IMR-90 (cell line): Measurements from ENCODE around the gene SEMA5A. TPM values are rescaled to one million over a fixed set of nuclear protein-coding genes. Genes with fewer than 3 reads are reported as not detected.

ENCODE experiments used
- ATAC-seq: fragments of 200-7000 bp; cut with Tn5 transposase; 2 replicates; pipeline ENCODE4 v1.9.1; 2020; ENCODE audit warnings: low read depth, mild to moderate bottlenecking, moderate library complexity
- BruUV-seq: library from RNA; stranded (reverse); fragments of 400-500 nt; replicated peaks from 2 replicates; lab custom pipeline; 2021; lab: Mats Ljungman, UMichigan
- CTCF ChIA-PET: fragments of 300-600 bp; formaldehyde crosslinking; extraction: SDS; loops from one replicate; lab custom pipeline; 2021; ENCODE audit warnings: antibody characterized with exemption; lab: Yijun Ruan, JAX
- POLR2A ChIA-PET: fragments of 300-600 bp; sonication (Branson Sonifier 250); formaldehyde crosslinking; loops from one replicate; lab custom pipeline; 2022; ENCODE audit warnings: antibody characterized with exemption; ENCODE audit not compliant: unreplicated experiment; lab: Charles Lee
- DNase-seq: peaks from one replicate; pipeline ENCODE4 v3.0.0; 2013
- H2AFZ ChIP-seq: replicated peaks from 2 replicates; pipeline ENCODE3; 2013; ENCODE audit warnings: low read length, mild to moderate bottlenecking; ENCODE audit not compliant: poor library complexity
- H2AK5ac ChIP-seq: 2 replicates; pipeline ENCODE4 v1.6.1; 2013; ENCODE audit warnings: low read depth, low read length, inconsistent platforms
- H2AK9ac ChIP-seq: replicated peaks from 2 replicates; pipeline ENCODE3; 2013; ENCODE audit warnings: mild to moderate bottlenecking, low read depth, low read length, moderate library complexity; ENCODE audit not compliant: poor library complexity
- H2BK120ac ChIP-seq: 2 replicates; pipeline ENCODE4 v1.6.1; 2013; ENCODE audit warnings: low read depth, low read length, inconsistent platforms
- H2BK15ac ChIP-seq: 3 replicates; pipeline ENCODE4 v1.6.1; 2013; ENCODE audit warnings: low read depth, low read length, inconsistent platforms
- H2BK20ac ChIP-seq: 2 replicates; pipeline ENCODE4 v1.6.1; 2013; ENCODE audit warnings: low read depth, mild to moderate bottlenecking, inconsistent platforms, low read length, moderate library complexity
- H2BK5ac ChIP-seq: 2 replicates; pipeline ENCODE4 v1.6.1; 2013; ENCODE audit warnings: mild to moderate bottlenecking, low read depth, low read length, inconsistent platforms; ENCODE audit not compliant: poor library complexity, severe bottlenecking
- H3K14ac ChIP-seq: replicated peaks from 2 replicates; pipeline ENCODE4 v1.6.1; 2013; ENCODE audit warnings: low read depth, low read length, inconsistent platforms
- H3K18ac ChIP-seq: 2 replicates; pipeline ENCODE4 v1.6.1; 2013; ENCODE audit warnings: low read depth, low read length, control low read depth
- H3K23ac ChIP-seq: 2 replicates; pipeline ENCODE4 v1.6.1; 2013; ENCODE audit warnings: low read depth, low read length, inconsistent platforms
- H3K27ac ChIP-seq: 2 replicates; pipeline ENCODE4 v1.5.1; 2013; ENCODE audit warnings: mild to moderate bottlenecking, control low read depth, low read length; ENCODE audit not compliant: insufficient read depth
- H3K27me3 ChIP-seq: 2 replicates; pipeline ENCODE4 v1.6.1; 2013; ENCODE audit warnings: low read length; ENCODE audit not compliant: control insufficient read depth, insufficient read depth
- H3K36me3 ChIP-seq: 2 replicates; pipeline ENCODE4 v1.6.1; 2013; ENCODE audit warnings: low read length, mixed read lengths; ENCODE audit not compliant: control insufficient read depth, insufficient read depth
- H3K4ac ChIP-seq: 2 replicates; pipeline ENCODE4 v1.6.1; 2013; ENCODE audit warnings: low read depth, low read length, inconsistent platforms
- H3K4me1 ChIP-seq: 2 replicates; pipeline ENCODE4 v1.6.1; 2013; ENCODE audit warnings: low read length, mixed read lengths; ENCODE audit not compliant: control insufficient read depth, insufficient read depth
- H3K4me2 ChIP-seq: 2 replicates; pipeline ENCODE4 v1.6.1; 2013; ENCODE audit warnings: low read depth, mild to moderate bottlenecking, control low read depth, low read length, moderate library complexity
- H3K4me3 ChIP-seq: 2 replicates; pipeline ENCODE4 v1.5.1; 2013; ENCODE audit warnings: low read depth, mild to moderate bottlenecking, control low read depth, low read length, moderate library complexity; ENCODE audit not compliant: insufficient read depth
- H3K56ac ChIP-seq: 2 replicates; pipeline ENCODE4 v1.6.1; 2013; ENCODE audit warnings: low read length, inconsistent platforms; ENCODE audit not compliant: insufficient read depth; ENCODE audit errors: extremely low read depth
- H3K79me1 ChIP-seq, 2 experiments: 2 replicates each; pipeline ENCODE4 v1.6.1; 2013; ENCODE audit warnings: low read length in 2 of 2, inconsistent platforms in 1 of 2, low read depth in 1 of 2
- H3K9ac ChIP-seq: 2 replicates; pipeline ENCODE4 v1.6.1; 2013; ENCODE audit warnings: low read depth, low read length, control low read depth
- H3K9me1 ChIP-seq: 2 replicates; pipeline ENCODE4 v1.6.1; 2013; ENCODE audit warnings: low read length, inconsistent platforms; ENCODE audit not compliant: insufficient read depth
- H3K9me3 ChIP-seq: 2 replicates; pipeline ENCODE4 v1.6.1; 2013; ENCODE audit warnings: low read length; ENCODE audit not compliant: control insufficient read depth, insufficient read depth
- H4K20me1 ChIP-seq: 2 replicates; pipeline ENCODE4 v1.6.1; 2013; ENCODE audit warnings: low read length, inconsistent platforms; ENCODE audit not compliant: insufficient read depth
- H4K5ac ChIP-seq: 2 replicates; pipeline ENCODE4 v1.6.1; 2013; ENCODE audit warnings: mild to moderate bottlenecking, low read depth, low read length, control low read depth
- H4K8ac ChIP-seq, 2 experiments: 2 replicates each; pipeline ENCODE4 v1.6.1; 2013; ENCODE audit warnings: low read depth in 2 of 2, low read length in 2 of 2, control low read depth in 1 of 2, inconsistent platforms in 1 of 2
- H4K91ac ChIP-seq: 2 replicates; pipeline ENCODE4 v1.6.1; 2013; ENCODE audit warnings: low read depth, low read length, inconsistent platforms; ENCODE audit not compliant: insufficient read depth
- CEBPB ChIP-seq: IDR thresholded peaks from 2 replicates; pipeline ENCODE4 v1.6.1; 2012; ENCODE audit warnings: low read depth, low read length, improper control_type of control experiment
- CHD1 ChIP-seq: IDR thresholded peaks from 2 replicates; pipeline ENCODE4 v1.6.1; 2012; ENCODE audit warnings: low read depth, low read length, improper control_type of control experiment
- WGBS, 2 experiments: methylation state at CpG; one replicate each; pipeline versions ENCODE4 v1.1.5 to v1.1.7; 2013; ENCODE audit warnings: missing lambda C conversion rate in 2 of 2; ENCODE audit not compliant: insufficient read length in 1 of 2; ENCODE audit errors: extremely low coverage in 2 of 2; 5-methylcytosine and 5-hydroxymethylcytosine counted together
- dilution Hi-C: fragments of 300-500 bp; cut with HindIII; formaldehyde crosslinking; loops from one replicate; pipeline ENCODE4 v1.14.3; 2018; ENCODE audit warnings: low sequenced_read_pairs; ENCODE audit not compliant: unreplicated experiment
- in situ Hi-C: fragments of 300-500 bp; cut with MboI; formaldehyde crosslinking; loops from 3 replicates; pipeline ENCODE4 v1.14.3; 2019; ENCODE audit warnings: low sequenced_read_pairs, inconsistent platforms, mixed read lengths
- intact Hi-C: fragments of 100-400 bp; cut with micrococcal nuclease; formaldehyde crosslinking; loops from 2 replicates; pipeline ENCODE4 v1.10.0; 2022
- polyA plus RNA-seq, 3 experiments: library from polyadenylated mRNA; depleted of rRNA; stranded (reverse); fragments of >200 nt; gene quantifications; 2 replicates each; pipeline ENCODE4 v1.2.3, GENCODE V29; 2012; ENCODE audit warnings: low replicate concordance in 1 of 3
- total RNA-seq: library from RNA; depleted of rRNA; stranded (reverse); fragments of >200 nt; gene quantifications from 2 replicates; pipeline ENCODE4 v1.2.3, GENCODE V29; 2012

The SEMA5A gene
- total and polyA plus RNA-seq, 2 of the 4 experiments (the other 2 are of a cell fraction) = 8.2 to 9.9 TPM

GRCh38 chr5:9519537-9519936, 26.3 kb downstream of the SEMA5A start:
- H3K27me3 ChIP-seq = no peaks in the 10 kb centered on the region
- H2AFZ ChIP-seq = no peak overlapping the region
- H4K8ac ChIP-seq = no peak overlapping the region
- no peak overlapping the region for H2BK15ac ChIP-seq
- TF ChIP-seq CEBPB (peak; percentile 87), CHD1 (no peak)
- no peak overlapping the region for H3K56ac ChIP-seq
- H4K91ac ChIP-seq = no peak overlapping the region
- H3K4me2 ChIP-seq = no peak overlapping the region
- ChIA-PET CTCF (interaction anchor here (1.4 kb wide), 1 partner anchor 24 kb away, joined by 3 read pairs; no protein-coding TSS in a partner anchor), POLR2A (no interaction called here)
- H3K4me1 ChIP-seq = peaks cover 5% of the 10 kb centered on the region
- H3K36me3 ChIP-seq = no peaks in the 10 kb centered on the region; the same call in 1 of the 2 replicates
- dilution Hi-C loops = no loop called here
- H2AK5ac ChIP-seq = 0 out of 2 replicates have a peak overlapping the region, but pooled peaks have one; percentile 18
- peaks cover 19% of the 10 kb centered on the region for H3K9me1 ChIP-seq
- H3K9ac ChIP-seq = no peak overlapping the region
- H3K4me3 ChIP-seq = no peak overlapping the region
- no peak overlapping the region for H2BK5ac ChIP-seq
- H3K23ac ChIP-seq = no peak overlapping the region
- in situ Hi-C loops = no loop called here
- no peak overlapping the region for H3K27ac ChIP-seq
- no peak overlapping the region for H3K18ac ChIP-seq
- H4K20me1 ChIP-seq = peaks cover 15% of the 10 kb centered on the region; the same call in 1 of the 2 replicates
- no peaks in the 10 kb centered on the region for H3K9me3 ChIP-seq
- BruUV-seq = no TSS peak
- no peak overlapping the region for H2AK9ac ChIP-seq
- no peak overlapping the region for H2BK120ac ChIP-seq
- WGBS, 2 experiments = no CpG with 5 or more reads among the region's 4 CpGs
- H3K14ac ChIP-seq = no peak overlapping the region
- intact Hi-C loops = no loop called here
- peaks cover 18 to 80% of the 10 kb centered on the region in 2 experiments for H3K79me1 ChIP-seq
- no peak overlapping the region for H4K5ac ChIP-seq
- H3K4ac ChIP-seq = no peak overlapping the region
- no peak overlapping the region for H2BK20ac ChIP-seq
- ATAC-seq = no peak
- DNase-seq = peak; percentile 28
